ENCODE measurements around the gene SEPTIN10.
"Not testable (repeated sequence)": the region's sequence is repeated elsewhere in the genome, so short reads cannot be mapped to it uniquely, and the experiment has no call there.

Gene SEPTIN10

GRCh38 chr2:109601783-109602182 lies 12.0 kb downstream of the SEPTIN10 start:
- no peak for DNase-seq (ENCODE audit: low spot score)

- peak; percentile 69 for DNase-seq (ENCODE audit: low spot score)
Observed at GRCh38 chr2:109597283-109597682, 16.5 kb downstream of the SEPTIN10 start.

GRCh38 chr2:109595644-109596043 lies 18.1 kb downstream of the SEPTIN10 start:
- no peak for DNase-seq (ENCODE audit: low spot score)

- no peak for DNase-seq (ENCODE audit: low spot score)
Observed at GRCh38 chr2:109594246-109594885, 19.4 kb downstream of the SEPTIN10 start.

GRCh38 chr2:109592905-109593304 lies 20.9 kb downstream of the SEPTIN10 start:
- DNase-seq (ENCODE audit: low spot score): no peak

- no peak for DNase-seq (ENCODE audit: low spot score)
Observed at GRCh38 chr2:109591206-109591605, 22.6 kb downstream of the SEPTIN10 start.

- DNase-seq (ENCODE audit: low spot score): no peak
Observed at GRCh38 chr2:109586687-109587086, 27.1 kb downstream of the SEPTIN10 start.

GRCh38 chr2:109582928-109583895 lies 30.6 kb downstream of the SEPTIN10 start:
- no peak for DNase-seq (ENCODE audit: low spot score)

GRCh38 chr2:109577630-109578029 lies 36.1 kb downstream of the SEPTIN10 start:
- DNase-seq (ENCODE audit: low spot score): not testable (repeated sequence)

- DNase-seq (ENCODE audit: low spot score): no peak
Observed at GRCh38 chr2:109575373-109575772, 38.4 kb downstream of the SEPTIN10 start.

- no peak for DNase-seq (ENCODE audit: low spot score)
Observed at GRCh38 chr2:109563980-109564550, 49.7 kb downstream of the SEPTIN10 start.

- DNase-seq (ENCODE audit: low spot score): no peak
Observed at GRCh38 chr2:109563288-109563687, 50.5 kb downstream of the SEPTIN10 start.

GRCh38 chr2:109562421-109562820 lies 51.3 kb downstream of the SEPTIN10 start:
- no peak for DNase-seq (ENCODE audit: low spot score)

- no peak for DNase-seq (ENCODE audit: low spot score)
Observed at GRCh38 chr2:109560265-109560664, 53.5 kb downstream of the SEPTIN10 start.

- DNase-seq (ENCODE audit: low spot score): peak; percentile 56
Observed at GRCh38 chr2:109558076-109558882, 55.5 kb downstream of the SEPTIN10 start.

- DNase-seq (ENCODE audit: low spot score): no peak
Observed at GRCh38 chr2:109557309-109557708, 56.5 kb downstream of the SEPTIN10 start.

GRCh38 chr2:109555346-109555900 lies 58.3 kb downstream of the SEPTIN10 start:
- no peak for DNase-seq (ENCODE audit: low spot score)

GRCh38 chr2:109554758-109555157 lies 59.0 kb downstream of the SEPTIN10 start:
- no peak for DNase-seq (ENCODE audit: low spot score)

- DNase-seq (ENCODE audit: low spot score): peak; percentile 58
Observed at GRCh38 chr2:109549016-109549590, 64.7 kb downstream of the SEPTIN10 start.

GRCh38 chr2:109547280-109547679 lies 66.5 kb downstream of the SEPTIN10 start:
- DNase-seq (ENCODE audit: low spot score): no peak
